T-helper 17 cell (primary cell): ENCODE measurements around the gene ACBD4. TPM values are rescaled to one million over a fixed set of nuclear protein-coding genes. Genes with fewer than 3 reads are reported as not detected.

Experiments
- ATAC-seq: fragments of 150-1000 bp; cut with Tn5 transposase; 2 replicates; pipeline ENCODE4 v1.10.0; 2021; ENCODE audit warnings: mild to moderate bottlenecking, moderate library complexity
- DNase-seq, 3 donors: peaks; one replicate each; pipeline versions ENCODE4 v3.0.0 to v3.0.0-alpha.2; 2020 to 2021
- H3K9me3 ChIP-seq: one replicate; pipeline ENCODE4 v1.7.0; 2013; ENCODE audit warnings: low read length, mild to moderate bottlenecking; ENCODE audit not compliant: control insufficient read depth, poor library complexity, severe bottlenecking
- H3K27ac Mint-ChIP-seq: one replicate; pipeline ENCODE4 v1.8.0; 2022; ENCODE audit warnings: mild to moderate bottlenecking, moderate library complexity, mixed read lengths
- H3K27me3 Mint-ChIP-seq: one replicate; pipeline ENCODE4 v1.8.0; 2022; ENCODE audit warnings: mixed read lengths
- H3K36me3 Mint-ChIP-seq: one replicate; pipeline ENCODE4 v1.8.0; 2022; ENCODE audit warnings: low read depth, mixed read lengths
- H3K4me1 Mint-ChIP-seq: one replicate; pipeline ENCODE4 v1.8.0; 2022; ENCODE audit warnings: mild to moderate bottlenecking, mixed read lengths
- H3K4me3 Mint-ChIP-seq: one replicate; pipeline ENCODE4 v1.8.0; 2022; ENCODE audit warnings: mild to moderate bottlenecking, moderate library complexity, mixed read lengths
- total RNA-seq, 4 donors: library from RNA in 2 of 4; stranded (reverse) in 2 of 4; gene quantifications; one replicate each; pipeline ENCODE4 v1.2.3 and lab custom pipeline; 2022 to 2026

Gene ACBD4
- total RNA-seq, 2 donors from 2014 or later, result 13.6 to 18.9 TPM

DNA sequence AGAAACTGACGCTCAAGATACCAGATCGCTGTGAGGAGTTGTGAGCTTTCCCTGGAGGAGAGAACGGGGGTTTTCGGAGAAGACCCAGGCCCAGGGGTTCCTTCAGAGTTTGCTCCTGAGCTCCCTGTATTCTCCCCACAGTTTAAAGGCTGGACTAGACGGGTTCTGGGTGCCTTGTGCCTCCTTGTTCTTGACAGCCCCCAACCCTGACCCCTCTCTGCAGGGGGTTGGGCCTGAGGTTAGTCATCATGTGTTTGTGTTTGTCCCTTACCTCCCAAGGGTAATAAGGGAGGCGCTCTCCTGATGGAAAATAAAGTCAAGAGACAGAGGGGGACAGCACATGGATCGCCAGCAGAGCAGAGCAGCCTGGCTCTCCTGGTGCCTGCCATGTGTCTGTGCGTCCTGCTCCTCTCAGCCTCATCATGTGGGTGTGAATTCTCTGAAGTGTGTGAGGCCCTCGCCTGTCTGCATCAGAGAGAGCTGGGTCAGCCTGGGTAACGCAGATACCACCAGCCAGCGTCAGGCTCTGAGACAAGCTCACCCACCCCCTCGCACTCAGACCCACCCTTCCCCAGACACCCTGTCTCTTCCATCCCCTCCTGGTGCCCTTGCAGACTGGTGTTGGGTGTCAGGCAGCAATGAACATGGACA, 34.9 kb downstream of the ACBD4 start:
- DNase-seq, result no peak
- H3K4me1 Mint-ChIP-seq, result peaks cover 9% of the 10 kb centered on the region
- no peaks in the 10 kb centered on the region for H3K36me3 Mint-ChIP-seq
- H3K27ac Mint-ChIP-seq, result no peak overlapping the region
- no peaks in the 10 kb centered on the region for H3K27me3 Mint-ChIP-seq
- H3K9me3 ChIP-seq, result no peaks in the 10 kb centered on the region
- no peak for ATAC-seq
- H3K4me3 Mint-ChIP-seq, result no peak overlapping the region

DNA sequence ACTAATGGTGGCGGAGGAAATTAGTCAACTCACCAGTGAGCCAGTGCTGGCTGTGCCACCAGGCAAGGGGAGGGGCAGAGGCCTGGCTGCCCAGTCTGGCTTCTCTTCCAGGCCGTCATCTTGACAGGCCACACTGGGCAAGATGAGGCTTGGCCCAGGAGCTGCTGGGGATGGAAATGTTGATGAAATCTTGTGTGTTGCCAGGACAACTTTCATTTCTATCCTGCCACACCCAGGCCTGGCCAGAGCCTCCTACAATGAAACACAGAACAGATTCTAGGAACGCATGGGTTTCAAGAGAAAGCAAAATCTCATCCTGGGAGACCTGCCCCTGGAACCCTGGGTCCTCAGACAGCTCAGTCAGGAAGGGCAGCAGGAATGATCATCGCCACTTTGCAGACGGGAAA, 35.4 kb downstream of the ACBD4 start:
- no peaks in the 10 kb centered on the region for H3K27me3 Mint-ChIP-seq
- H3K4me1 Mint-ChIP-seq, result peaks cover 9% of the 10 kb centered on the region
- no peaks in the 10 kb centered on the region for H3K36me3 Mint-ChIP-seq
- ATAC-seq (no peak), DNase-seq (no peak)
- H3K4me3 Mint-ChIP-seq, result peak overlapping the region; percentile 53
- H3K9me3 ChIP-seq, result no peaks in the 10 kb centered on the region
- peak overlapping the region; percentile 6 for H3K27ac Mint-ChIP-seq

DNA sequence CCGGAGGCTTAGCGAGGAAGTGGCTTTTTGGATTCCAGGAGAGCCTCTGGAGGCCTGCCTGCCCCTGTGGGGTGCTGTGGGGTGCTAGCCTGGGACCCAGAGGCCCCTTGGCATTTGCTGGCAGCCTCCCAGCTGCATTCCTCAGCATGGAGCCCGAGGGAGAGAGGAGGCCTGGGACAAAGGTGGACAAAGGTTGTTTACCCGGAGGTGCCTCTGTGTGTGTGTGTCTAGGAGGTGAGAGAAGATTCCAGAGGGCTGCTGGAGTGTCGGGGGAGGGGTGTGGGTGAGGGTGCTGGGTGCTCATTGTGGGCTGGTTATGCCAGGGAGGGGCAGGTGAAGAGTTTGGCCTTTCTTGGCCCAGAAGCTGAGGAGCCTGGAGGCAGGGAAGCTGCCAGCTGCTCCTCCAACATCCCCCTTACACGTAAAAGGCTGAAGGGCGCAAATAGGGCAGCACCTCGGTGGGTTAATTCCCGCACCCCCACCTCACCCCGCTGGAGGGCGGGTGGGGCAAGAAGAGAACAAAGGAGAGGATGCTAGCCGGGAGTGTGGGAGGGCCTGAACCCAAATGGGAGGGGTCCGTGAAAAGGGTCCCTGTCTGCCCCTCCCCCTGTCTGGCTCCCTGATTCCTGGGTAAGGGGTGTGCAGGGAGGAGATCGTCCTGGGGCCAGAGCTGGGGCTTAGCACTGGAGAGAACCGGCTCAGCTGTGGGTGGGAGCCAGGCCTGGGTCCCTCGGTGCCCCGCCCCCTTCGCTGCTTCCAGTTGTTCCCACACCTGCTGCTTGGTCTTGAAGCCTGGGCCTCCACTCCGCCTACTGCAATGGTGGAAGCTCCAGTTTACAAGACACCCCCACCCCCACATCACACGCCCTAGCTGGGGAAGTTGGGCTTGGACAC, 36.1 kb downstream of the ACBD4 start:
- H3K4me3 Mint-ChIP-seq, result peak overlapping the region; percentile 53
- peaks cover 9% of the 10 kb centered on the region for H3K4me1 Mint-ChIP-seq
- DNase-seq (no peak), ATAC-seq (no peak)
- peak overlapping the region; percentile 6 for H3K27ac Mint-ChIP-seq
- no peaks in the 10 kb centered on the region for H3K36me3 Mint-ChIP-seq
- no peaks in the 10 kb centered on the region for H3K27me3 Mint-ChIP-seq
- no peaks in the 10 kb centered on the region for H3K9me3 ChIP-seq

DNA sequence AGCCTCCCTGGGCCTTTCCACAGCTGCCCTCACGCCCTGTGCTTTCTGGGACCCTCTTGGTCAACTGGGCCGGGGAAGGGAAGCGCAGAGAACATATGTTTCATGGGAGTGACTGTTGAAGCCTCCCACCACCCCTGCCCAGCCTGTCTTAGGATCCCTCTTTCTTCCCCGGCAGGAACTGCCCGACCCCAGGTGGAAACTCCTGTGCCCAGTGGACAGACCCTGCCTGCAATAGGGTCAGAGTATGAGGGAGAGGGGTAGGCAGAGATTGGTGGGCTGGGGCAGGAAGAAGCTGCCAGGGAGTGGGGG, 36.7 kb downstream of the ACBD4 start:
- Mint-ChIP-seq H3K27me3 (no peaks in the 10 kb centered on the region), H3K4me3 (no peak overlapping the region), H3K27ac (no peak overlapping the region), H3K4me1 (peaks cover 9% of the 10 kb centered on the region), H3K36me3 (no peaks in the 10 kb centered on the region)
- ATAC-seq, result no peak
- DNase-seq, result no peak
- H3K9me3 ChIP-seq, result no peaks in the 10 kb centered on the region

DNA sequence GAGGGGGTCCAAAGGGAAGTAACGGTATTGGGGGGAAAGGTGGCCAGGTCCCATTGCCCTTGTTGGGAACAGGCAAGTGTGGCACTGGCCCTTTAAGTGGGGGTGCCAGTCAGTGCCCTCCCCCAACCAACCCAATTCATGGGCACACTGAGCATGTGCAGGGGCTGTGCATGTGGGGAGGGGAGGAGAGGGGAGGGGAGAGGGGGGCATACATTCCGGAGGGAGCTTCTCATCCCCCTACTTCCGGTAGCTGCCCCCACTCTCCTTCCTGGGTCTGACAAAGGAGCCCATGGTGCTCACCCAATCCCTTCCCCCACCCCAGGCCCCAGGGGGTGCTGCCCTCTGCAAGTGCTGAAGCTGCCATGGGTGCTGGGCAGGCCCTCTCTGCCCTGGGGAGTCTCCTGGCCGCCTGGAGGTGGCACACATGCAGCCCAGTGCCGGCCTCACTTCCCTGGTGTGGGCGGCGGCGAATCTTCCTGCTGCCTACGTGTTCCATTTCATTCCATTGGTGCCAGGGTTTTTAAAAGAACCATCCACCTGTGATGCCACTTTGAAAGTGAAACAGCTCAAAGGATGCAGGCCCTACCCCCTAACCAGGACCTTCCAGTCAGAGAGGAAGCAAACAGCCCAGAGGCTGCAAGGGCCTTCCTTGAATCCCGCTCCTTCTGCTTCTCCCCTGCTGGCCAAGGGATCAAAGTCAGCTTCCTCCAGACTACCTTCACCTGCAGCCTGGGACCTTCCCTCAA, 37.2 kb downstream of the ACBD4 start:
- DNase-seq, result peak in 1 of 3 donors; percentile 19
- H3K9me3 ChIP-seq, result no peaks in the 10 kb centered on the region
- ATAC-seq, result peak; percentile 81
- H3K4me3 Mint-ChIP-seq, result peak overlapping the region; percentile 55
- H3K4me1 Mint-ChIP-seq, result peaks cover 9% of the 10 kb centered on the region
- H3K27me3 Mint-ChIP-seq, result no peaks in the 10 kb centered on the region
- peak overlapping the region; percentile 68 for H3K27ac Mint-ChIP-seq
- H3K36me3 Mint-ChIP-seq, result no peaks in the 10 kb centered on the region

DNA sequence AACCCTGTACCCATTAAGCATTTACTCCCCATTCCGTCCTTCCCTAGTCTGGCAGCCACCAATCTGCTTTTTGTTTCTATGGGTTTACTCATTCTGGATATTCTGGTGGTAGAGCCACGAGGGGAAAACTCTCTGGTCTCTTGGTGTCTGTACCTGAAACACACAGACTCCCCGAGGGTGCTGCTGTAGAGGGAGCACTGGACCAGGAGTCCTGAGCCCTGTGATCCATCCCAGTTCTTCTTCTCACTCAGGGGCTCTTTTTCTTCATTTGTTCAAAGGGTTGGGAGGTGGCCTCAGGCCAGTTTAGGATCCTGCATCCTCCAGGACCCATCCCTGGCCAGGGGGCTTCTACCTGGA, 40.2 kb downstream of the ACBD4 start:
- H3K4me3 Mint-ChIP-seq, result no peak overlapping the region
- no peaks in the 10 kb centered on the region for H3K9me3 ChIP-seq
- H3K4me1 Mint-ChIP-seq, result peaks cover 9% of the 10 kb centered on the region
- no peak for ATAC-seq
- H3K27ac Mint-ChIP-seq, result peak overlapping the region; percentile 21
- H3K36me3 Mint-ChIP-seq, result no peaks in the 10 kb centered on the region
- DNase-seq, result no peak
- H3K27me3 Mint-ChIP-seq, result no peaks in the 10 kb centered on the region

DNA sequence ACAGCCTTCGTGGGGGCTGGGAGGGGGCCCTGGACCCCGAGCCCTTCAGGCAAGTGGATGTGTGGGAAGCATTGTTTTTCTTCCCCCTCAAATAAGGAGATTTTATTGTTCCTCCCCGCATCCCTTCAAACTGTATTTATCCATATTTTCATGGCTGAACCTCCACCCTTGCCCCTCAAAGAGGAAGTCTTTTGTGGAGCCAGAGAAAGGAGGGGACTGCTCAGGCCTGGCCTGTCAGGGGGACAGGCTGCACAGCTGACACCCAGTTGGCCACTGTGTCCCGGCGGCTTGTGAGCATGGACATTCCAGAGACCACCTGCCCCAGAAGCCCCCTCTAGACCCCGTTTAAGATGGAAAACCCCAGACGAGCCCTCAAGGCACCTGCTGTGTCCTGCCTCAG, 42.1 kb downstream of the ACBD4 start:
- no peak overlapping the region for H3K27ac Mint-ChIP-seq
- no peak overlapping the region for H3K4me3 Mint-ChIP-seq
- DNase-seq (no peak), ATAC-seq (no peak)
- H3K9me3 ChIP-seq, result no peaks in the 10 kb centered on the region
- no peaks in the 10 kb centered on the region for H3K36me3 Mint-ChIP-seq
- no peaks in the 10 kb centered on the region for H3K27me3 Mint-ChIP-seq
- H3K4me1 Mint-ChIP-seq, result peaks cover 9% of the 10 kb centered on the region

DNA sequence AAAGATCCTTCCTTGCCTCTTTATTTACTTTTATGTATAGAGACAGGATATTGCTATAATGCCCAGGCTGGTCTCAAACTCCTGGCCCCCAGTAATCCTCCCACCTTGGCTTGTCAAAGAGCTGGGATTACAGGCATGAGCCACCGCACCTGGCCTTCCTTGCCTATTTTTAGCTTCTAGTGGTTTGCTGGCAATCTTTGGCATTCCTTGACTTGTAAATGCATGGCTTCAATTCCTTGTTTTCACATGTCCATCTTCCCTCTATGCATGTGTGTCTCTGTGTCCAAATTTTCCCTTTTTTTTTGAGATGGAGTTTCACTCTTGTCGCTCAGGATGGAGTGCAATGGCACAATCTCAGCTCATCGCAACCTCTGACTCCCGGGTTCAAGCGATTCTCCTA, 48.7 kb downstream of the ACBD4 start:
- no peaks in the 10 kb centered on the region for H3K9me3 ChIP-seq
- Mint-ChIP-seq H3K27ac (no peak overlapping the region), H3K4me1 (no peaks in the 10 kb centered on the region), H3K4me3 (no peak overlapping the region), H3K36me3 (no peaks in the 10 kb centered on the region), H3K27me3 (no peaks in the 10 kb centered on the region)
- ATAC-seq (no peak), DNase-seq (no peak)

DNA sequence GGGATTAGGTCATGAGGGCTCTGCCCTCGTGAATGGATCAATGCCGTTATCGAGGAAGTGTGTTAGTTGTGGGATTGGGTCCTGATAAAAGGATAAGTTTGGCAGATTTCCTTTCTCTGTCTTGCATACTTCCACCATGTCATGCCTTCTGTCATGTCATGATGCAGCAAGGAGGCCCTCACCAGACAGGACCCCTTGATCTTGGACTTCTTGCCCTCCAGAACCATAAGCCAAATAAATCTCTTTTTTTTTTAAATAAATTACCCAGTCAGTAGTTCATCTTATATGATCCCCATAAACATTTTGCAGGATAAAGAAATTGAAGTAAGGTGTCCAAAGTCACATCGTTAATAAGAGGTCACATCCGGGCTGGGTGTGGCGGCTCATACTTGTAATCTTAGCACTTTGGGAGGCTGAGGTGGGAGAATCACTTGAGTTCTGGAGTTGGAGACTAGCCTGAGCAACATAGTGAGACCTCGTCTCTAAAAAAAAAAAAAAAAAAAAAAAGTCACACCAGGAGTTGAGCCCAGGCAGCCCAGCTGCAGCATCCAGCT, 51.4 kb downstream of the ACBD4 start:
- ATAC-seq, result no peak
- Mint-ChIP-seq H3K27me3 (no peaks in the 10 kb centered on the region), H3K36me3 (no peaks in the 10 kb centered on the region), H3K4me1 (no peaks in the 10 kb centered on the region), H3K4me3 (no peak overlapping the region), H3K27ac (no peak overlapping the region)
- H3K9me3 ChIP-seq, result no peaks in the 10 kb centered on the region
- DNase-seq, result no peak

DNA sequence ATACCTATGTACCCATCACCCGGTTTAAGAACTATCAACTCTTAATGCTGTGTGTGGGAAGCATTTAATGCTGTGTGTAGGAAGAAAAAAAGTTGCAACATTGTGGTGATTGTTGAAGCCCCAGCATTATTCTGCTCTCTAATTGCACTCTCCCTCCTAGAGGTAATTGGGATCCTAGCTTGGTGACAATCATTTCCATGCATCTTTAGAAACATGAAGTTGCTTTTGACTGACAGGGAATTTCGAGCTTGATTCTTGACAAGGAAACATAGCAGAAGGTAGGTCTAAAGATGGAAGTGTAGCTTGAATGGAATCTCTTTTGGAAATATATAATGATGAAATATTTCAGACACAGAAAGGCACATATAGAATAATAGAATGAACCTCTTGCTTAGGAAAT, 53.5 kb downstream of the ACBD4 start:
- H3K9me3 ChIP-seq, result no peaks in the 10 kb centered on the region
- DNase-seq (no peak), ATAC-seq (no peak)
- Mint-ChIP-seq H3K4me3 (no peak overlapping the region), H3K4me1 (no peaks in the 10 kb centered on the region), H3K27me3 (no peaks in the 10 kb centered on the region), H3K27ac (no peak overlapping the region), H3K36me3 (no peaks in the 10 kb centered on the region)

DNA sequence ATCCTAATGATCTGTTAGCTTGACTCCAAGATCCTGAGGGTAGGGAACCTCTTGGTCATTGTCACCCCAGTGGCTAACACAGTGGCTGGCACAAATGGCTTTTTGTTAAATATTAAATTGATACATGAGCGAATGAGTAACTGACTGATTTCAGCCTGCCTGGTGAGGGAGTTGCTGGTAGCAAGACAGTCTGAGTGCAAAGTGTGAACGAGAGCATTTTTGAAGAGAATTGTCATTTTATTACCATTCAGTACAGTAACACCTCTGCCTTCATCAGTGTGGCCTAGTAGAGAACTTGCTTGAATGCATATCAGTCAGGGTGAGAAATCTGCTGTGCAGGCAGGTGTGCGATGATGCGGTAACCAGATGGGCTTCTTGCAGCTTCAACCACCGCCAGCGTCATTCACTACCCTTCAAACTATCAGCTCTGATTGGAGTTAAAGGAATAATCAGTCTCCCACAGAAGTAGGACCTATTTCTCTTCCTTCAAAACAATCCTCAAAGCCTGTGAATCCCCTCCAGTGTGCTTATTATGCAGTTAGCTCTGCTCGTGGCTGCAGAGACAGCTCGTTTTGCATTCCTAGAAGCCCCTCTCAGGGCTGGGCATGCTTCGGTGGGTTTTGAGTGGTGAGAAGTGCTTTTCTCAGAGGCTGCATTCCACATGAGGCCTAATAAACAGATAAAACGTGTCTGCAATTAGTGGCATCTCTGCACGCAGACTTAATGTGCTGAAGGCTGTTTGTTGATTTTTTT, 55.2 kb downstream of the ACBD4 start:
- Mint-ChIP-seq H3K4me1 (no peaks in the 10 kb centered on the region), H3K27me3 (no peaks in the 10 kb centered on the region), H3K36me3 (no peaks in the 10 kb centered on the region), H3K27ac (no peak overlapping the region), H3K4me3 (no peak overlapping the region)
- DNase-seq (no peak), ATAC-seq (no peak)
- H3K9me3 ChIP-seq, result no peaks in the 10 kb centered on the region
